CD4-positive, alpha-beta T cell treated with Interleukin-15 for 4 hours (primary cell): ENCODE results near the gene UTP11.
A peak's percentile ranks its signal among the peaks of the same experiment; 100 is the strongest.
"Not testable (repeated sequence)": the region's sequence is repeated elsewhere in the genome, so short reads cannot be mapped to it uniquely, and the experiment has no call there.

Experiments used
- DNase-seq: peaks from one replicate; pipeline ENCODE4 v3.0.0-alpha.2; 2020; ENCODE audit warnings: low spot score

The UTP11 gene

DNA sequence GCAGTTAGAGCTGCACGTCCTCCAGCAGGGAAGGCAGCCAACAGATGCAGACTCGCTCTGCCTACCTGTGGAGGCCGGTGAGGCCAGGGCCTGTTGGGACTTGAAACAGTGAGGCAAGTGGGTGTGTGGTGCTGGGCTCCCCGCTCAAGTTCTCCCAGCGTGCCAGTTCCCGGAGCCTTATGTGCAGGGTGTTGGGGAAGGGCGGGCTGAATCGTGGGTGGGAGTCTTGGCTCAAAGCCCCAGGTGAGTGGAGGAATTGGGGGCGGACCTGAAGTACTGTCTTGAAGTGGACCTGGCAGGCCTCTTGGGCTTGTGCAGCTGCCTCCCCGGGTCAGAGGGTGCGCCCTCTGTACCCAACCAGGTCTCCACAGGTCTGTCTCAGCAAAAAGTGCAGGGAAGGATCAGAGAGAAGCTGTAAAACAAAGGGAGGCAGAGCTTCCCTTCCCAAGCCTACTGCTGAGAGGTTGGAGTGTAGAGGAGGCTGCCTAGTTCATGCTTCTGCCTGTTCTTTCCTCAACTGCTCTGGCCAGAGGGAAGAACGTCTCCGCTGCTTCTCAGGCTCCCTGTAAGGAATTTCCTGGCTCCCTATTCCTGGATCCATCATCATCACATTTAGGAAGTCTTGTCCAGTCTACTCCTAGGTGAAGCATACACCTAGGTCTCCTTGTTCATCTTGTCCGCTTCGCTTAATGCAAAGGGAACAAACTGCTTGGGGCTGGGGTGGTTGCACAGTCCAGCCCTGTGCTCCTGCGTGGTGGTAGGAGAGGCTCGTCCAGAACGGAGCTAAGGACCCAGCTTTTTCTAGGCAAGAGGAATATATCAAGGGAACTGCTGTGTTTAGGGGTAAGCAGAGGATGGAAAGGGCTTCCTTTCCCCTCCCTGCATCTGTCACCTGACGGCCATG is 14.9 kb downstream of the UTP11 start:
- DNase-seq: no peak

GRCh38 chr1:38028105-38028591 is 15.6 kb downstream of the UTP11 start:
- DNase-seq: no peak

GRCh38 chr1:38028671-38029070 is 16.1 kb downstream of the UTP11 start:
- DNase-seq: no peak

DNA sequence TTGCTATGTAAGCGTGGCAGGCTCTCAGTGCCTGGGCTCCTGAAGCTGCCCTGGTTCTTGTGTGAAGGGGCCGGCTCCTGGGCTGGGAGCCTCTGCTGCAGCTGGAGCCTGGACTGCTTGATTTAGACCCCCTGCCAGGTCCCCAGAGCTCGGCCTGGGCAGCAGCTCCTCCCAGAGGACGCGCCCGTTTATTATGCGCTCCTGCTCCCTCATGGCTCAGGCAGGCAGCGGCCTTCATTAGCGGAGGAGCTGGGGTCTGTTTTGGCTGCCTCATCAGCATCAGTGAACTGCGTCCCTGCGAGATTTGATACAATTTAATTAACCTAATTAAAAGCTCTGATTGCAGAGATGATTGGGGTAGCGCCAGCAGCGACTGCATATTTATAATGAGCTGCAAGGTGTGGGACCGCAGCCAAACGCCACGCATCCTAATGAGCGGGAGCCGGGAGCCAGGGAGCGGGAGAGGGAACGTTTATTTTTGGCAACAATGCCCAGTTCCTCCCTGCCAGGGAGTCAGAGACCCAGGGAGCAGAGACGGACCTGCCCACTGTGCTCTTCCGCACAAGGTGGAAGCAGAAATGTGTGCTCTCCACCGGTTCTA is 16.6 kb downstream of the UTP11 start:
- DNase-seq: no peak

- peak; percentile 63 for DNase-seq
Measured at GRCh38 chr1:38029685-38030511, 17.4 kb downstream of the UTP11 start.

DNA sequence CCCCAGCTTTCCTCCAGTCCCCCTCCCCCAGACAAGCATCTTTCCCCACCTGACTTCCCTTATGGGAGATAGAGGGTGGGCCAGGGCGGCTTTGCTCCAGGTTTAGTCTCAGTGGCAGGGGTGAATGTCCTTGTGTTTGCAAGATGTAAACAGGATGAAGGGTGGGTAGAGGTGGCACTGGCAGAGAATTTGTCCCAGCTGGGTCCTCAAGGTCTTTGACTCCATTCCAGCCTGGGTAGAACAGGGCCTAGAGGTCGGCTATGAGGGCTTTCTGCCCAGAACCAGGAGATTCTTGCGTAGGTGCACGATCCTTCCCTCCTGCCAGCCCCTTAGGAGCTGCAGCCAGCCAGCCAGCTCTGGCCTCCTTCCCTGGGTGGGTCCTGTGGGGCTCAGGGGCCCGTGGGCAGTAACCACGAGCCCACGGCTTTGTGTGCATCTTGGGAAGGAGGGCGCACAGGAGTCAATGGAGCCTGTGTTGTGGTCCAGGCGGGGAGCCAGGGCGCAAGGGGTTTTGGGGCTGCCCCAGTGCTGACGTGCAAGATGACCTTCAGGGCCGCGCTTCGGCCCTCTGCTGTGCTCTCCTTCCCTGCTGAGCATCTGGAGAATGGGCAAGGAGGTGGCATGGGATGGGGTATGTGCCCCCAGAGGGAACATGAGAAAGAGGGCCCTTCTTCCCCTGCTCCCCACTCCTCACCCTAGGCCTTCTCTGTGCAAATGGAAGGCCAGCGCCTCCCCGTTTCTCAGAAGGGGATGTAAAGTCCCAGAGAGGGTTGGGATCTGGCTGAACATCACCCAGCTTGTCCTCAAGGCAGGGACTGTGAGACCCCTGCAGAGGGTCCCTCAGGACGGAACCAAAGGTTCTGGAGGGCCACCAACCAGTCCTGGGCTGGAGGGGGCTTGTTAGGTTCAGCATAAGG is 18.3 kb downstream of the UTP11 start:
- DNase-seq: no peak

GRCh38 chr1:38031513-38031866 is 19.0 kb downstream of the UTP11 start:
- DNase-seq: no peak

GRCh38 chr1:38032992-38033391 is 20.5 kb downstream of the UTP11 start:
- not testable (repeated sequence) for DNase-seq

DNA sequence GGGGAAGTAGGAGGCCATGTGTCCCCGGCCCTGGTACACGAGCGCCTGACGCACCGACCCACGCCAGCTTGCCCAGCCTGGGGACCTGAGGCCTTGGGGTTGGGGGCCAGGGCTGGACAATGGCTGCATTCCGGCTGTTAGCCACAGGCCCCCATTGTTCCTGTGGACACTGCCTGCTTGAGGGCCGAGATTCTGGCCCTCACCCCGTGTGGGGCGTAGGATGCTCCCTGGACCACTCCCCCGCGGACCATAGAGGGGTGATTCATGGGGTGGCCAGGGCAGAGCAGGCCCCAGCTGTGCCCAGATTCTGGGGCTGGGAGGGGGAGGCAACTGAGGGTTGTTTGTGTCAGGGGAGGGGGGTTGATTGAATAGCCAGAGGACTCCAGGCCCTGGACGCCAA is 22.3 kb downstream of the UTP11 start:
- no peak for DNase-seq

- no peak for DNase-seq
Measured at GRCh38 chr1:38037221-38037939, 24.8 kb downstream of the UTP11 start.

GRCh38 chr1:38038861-38039260 is 26.3 kb downstream of the UTP11 start:
- no peak for DNase-seq

GRCh38 chr1:38039331-38040088 is 27.0 kb downstream of the UTP11 start:
- no peak for DNase-seq

GRCh38 chr1:38041936-38042834 is 29.7 kb downstream of the UTP11 start:
- no peak for DNase-seq

DNA sequence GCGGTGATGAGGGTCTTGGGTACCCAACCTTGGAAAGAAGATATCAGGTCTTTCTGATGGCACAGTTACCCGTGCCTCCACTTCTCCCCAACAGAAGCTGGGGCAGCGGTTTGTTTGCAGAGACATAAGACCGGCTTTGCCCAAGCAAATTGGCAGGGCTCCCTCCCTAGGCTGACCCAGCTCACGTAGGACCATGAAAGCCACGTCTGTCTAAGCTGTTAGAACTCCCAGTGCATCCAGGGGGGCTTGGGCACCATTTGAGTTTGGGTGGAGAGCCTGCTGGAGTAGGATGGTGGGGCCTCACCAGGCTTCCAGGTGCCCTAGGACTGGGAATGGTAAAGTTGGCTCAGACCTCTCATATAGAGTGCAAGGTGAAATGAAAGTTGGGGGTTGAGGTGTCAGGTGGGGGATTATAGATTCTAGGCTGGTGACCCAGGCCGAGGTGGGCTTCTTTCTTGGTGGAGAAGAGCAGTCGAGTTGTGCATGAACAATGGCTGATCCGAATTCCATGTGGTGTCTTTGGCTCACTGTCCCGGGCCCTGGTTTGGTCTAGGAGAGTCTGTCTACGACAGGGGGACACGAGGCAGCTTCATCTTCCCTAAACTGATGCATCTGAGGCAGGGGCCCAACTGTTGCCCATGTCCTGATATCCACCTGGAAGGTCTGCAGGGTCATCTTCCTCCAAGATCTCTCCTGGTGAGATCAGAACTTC is 30.7 kb downstream of the UTP11 start:
- DNase-seq: no peak

DNA sequence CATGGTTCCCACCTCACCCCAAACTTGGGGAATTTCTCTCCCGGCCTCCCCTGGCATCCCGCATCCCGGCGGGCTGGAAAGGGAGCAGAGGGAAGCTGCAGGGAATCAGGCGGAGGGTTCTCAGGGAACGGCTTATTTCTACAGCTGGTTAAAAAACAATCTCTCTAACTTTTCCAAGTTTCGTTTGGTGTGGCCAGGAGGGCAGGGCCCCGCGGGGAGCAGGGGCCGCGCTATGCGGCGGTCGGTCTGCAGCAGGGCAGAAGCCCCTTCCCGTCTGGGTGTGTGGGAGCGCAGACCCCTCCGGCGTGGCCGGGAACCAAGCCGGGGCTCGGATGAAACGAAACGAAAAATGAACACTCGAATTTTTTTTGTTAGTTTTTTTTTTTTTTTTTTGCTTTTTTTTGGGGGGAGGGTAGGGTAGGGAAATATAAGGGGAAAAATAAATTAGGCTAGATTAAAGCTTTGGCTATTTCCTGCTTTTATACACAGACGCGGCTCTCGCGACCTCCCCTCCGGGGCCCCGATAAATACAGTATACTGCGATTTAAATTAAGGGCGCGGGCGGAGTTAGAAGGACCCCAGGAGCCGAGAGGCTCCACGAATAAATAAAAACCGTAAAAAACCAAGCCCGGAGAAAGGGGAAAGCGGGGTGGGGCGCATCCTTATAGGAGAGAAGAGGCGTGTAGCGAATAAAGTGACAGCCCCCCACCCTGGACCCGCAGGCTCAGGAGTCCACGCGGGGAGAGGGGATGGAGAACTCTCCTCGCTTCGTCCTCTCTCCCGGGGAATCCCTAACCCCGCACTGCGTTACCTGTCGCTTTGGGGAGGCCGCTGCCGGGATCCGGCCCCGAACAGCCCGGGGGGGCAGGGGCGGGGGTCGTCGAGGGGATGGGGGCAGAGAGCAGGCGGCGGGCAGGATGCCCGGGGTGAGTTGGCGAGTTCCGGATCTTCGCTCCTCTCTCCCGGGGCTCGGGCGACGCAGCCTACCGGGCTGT is 32.0 kb downstream of the UTP11 start:
- DNase-seq: no peak

- DNase-seq: no peak
Measured at GRCh38 chr1:38045401-38046332, 33.1 kb downstream of the UTP11 start.
